Measurements from ENCODE around the gene SPOCK3. TPM values are rescaled to one million over a fixed set of nuclear protein-coding genes. Genes with fewer than 3 reads are reported as not detected.

Gene SPOCK3
- total and polyA plus RNA-seq, 2 of the 13 experiments (the other 11 are each of a cell fraction or from before 2014, with no cell fraction given), result not detected

DNA sequence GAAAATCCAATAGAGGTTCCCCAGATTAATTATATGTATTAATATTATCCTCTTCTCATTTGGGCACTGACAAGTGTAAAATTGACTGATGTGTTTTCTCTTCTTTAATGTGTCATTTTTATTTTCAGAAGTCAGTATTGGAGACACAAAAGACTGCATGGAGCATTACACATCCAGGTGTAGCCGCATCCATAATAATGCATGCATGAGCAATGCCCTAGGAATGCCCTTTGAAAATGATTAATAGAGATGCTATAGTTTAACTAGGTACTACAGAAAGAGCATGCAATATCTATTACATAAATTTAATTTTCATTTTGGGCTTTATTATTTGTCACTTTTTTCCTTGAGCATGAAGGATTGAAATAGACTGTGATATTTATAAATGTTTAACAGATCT lies 509.9 kb downstream of the SPOCK3 start:
- intact Hi-C loops (cut with micrococcal nuclease; ENCODE audit: unreplicated experiment) (no loop called here), in situ Hi-C loops (cut with HindIII; ENCODE audit: extremely low pct_ligation_motif_present, low pct_unique_long_range_greater_than_20kb) (no loop called here)
- FAIRE-seq, result no peak
- no peak for DNase-seq (ENCODE audit: low spot score)
- BruUV-seq (replicated peaks), result no TSS peak
- TF ChIP-seq ZNF678 (CRISPR knock-in tag; IDR thresholded peaks at IDR 0.05) (no peak), KAT2B (IDR thresholded peaks at IDR 0.05; ENCODE audit: borderline replicate concordance, low read depth, low read length) (no peak), HCFC1 (IDR thresholded peaks at IDR 0.05; ENCODE audit: low read depth, low read length) (no peak), RFXANK (CRISPR knock-in tag; IDR thresholded peaks at IDR 0.05) (no peak), HOXA3 (CRISPR knock-in tag; IDR thresholded peaks at IDR 0.05) (no peak), ONECUT2 (CRISPR knock-in tag; IDR thresholded peaks at IDR 0.05) (no peak), ZBTB1 (CRISPR knock-in tag; IDR thresholded peaks at IDR 0.05; ENCODE audit: borderline replicate concordance) (no peak), SIX1 (CRISPR knock-in tag; IDR thresholded peaks at IDR 0.05; ENCODE audit: borderline replicate concordance) (no peak), FOXK1 (CRISPR knock-in tag; IDR thresholded peaks at IDR 0.05; ENCODE audit: borderline replicate concordance, low read depth) (no peak), POLR2G (IDR thresholded peaks at IDR 0.05; ENCODE audit: low read depth, low read length) (no peak), TBP (CRISPR knock-in tag; IDR thresholded peaks at IDR 0.05) (no peak), ZFP1 (CRISPR knock-in tag; IDR thresholded peaks at IDR 0.05) (no peak)
- TF ChIP-seq, protein P1, sequence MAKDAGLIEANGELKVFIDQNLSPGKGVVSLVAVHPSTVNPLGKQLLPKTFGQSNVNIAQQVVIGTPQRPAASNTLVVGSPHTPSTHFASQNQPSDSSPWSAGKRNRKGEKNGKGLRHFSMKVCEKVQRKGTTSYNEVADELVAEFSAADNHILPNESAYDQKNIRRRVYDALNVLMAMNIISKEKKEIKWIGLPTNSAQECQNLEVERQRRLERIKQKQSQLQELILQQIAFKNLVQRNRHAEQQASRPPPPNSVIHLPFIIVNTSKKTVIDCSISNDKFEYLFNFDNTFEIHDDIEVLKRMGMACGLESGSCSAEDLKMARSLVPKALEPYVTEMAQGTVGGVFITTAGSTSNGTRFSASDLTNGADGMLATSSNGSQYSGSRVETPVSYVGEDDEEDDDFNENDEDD (CRISPR knock-in tag; IDR thresholded peaks at IDR 0.05; ENCODE audit: borderline replicate concordance), result no peak
- TF ChIP-seq, protein P2, sequence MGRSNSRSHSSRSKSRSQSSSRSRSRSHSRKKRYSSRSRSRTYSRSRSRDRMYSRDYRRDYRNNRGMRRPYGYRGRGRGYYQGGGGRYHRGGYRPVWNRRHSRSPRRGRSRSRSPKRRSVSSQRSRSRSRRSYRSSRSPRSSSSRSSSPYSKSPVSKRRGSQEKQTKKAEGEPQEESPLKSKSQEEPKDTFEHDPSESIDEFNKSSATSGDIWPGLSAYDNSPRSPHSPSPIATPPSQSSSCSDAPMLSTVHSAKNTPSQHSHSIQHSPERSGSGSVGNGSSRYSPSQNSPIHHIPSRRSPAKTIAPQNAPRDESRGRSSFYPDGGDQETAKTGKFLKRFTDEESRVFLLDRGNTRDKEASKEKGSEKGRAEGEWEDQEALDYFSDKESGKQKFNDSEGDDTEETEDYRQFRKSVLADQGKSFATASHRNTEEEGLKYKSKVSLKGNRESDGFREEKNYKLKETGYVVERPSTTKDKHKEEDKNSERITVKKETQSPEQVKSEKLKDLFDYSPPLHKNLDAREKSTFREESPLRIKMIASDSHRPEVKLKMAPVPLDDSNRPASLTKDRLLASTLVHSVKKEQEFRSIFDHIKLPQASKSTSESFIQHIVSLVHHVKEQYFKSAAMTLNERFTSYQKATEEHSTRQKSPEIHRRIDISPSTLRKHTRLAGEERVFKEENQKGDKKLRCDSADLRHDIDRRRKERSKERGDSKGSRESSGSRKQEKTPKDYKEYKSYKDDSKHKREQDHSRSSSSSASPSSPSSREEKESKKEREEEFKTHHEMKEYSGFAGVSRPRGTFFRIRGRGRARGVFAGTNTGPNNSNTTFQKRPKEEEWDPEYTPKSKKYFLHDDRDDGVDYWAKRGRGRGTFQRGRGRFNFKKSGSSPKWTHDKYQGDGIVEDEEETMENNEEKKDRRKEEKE (IDR thresholded peaks at IDR 0.05), result no peak
- TF ChIP-seq, protein P3, sequence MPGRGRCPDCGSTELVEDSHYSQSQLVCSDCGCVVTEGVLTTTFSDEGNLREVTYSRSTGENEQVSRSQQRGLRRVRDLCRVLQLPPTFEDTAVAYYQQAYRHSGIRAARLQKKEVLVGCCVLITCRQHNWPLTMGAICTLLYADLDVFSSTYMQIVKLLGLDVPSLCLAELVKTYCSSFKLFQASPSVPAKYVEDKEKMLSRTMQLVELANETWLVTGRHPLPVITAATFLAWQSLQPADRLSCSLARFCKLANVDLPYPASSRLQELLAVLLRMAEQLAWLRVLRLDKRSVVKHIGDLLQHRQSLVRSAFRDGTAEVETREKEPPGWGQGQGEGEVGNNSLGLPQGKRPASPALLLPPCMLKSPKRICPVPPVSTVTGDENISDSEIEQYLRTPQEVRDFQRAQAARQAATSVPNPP (CRISPR knock-in tag; IDR thresholded peaks at IDR 0.05), result no peak
- H3K4me3 ChIP-seq (replicated peaks in 1 of 3; ENCODE audit: insufficient read depth in 1 of 3, low read depth in 2 of 3, low read length in 3 of 3), result no peak overlapping the region
- H2AFZ ChIP-seq (ENCODE audit: low read length), result no peak overlapping the region
- no peaks in the 10 kb centered on the region for H3K79me2 ChIP-seq (ENCODE audit: insufficient read depth, low read length)
- H3K9ac ChIP-seq (ENCODE audit: insufficient read depth, low read depth, low read length), result no peak overlapping the region
- no peaks in the 10 kb centered on the region for H3K4me1 ChIP-seq (ENCODE audit: insufficient read depth, low read length)
- no peaks in the 10 kb centered on the region for H4K20me1 ChIP-seq (ENCODE audit: insufficient read depth, low read length)
- no peak overlapping the region for H3K27ac ChIP-seq (ENCODE audit: extremely low read length, insufficient read depth, low read length)
- no peaks in the 10 kb centered on the region for H3K27me3 ChIP-seq (ENCODE audit: control insufficient read depth in 1 of 2, insufficient read depth in 2 of 2, low read length in 2 of 2)
- H3K9me3 ChIP-seq (ENCODE audit: low read length), result no peaks in the 10 kb centered on the region
- no peak for ATAC-seq
- CTCF ChIA-PET (ENCODE audit: low intra/inter-chr PET ratio, low total read pairs), result no interaction called here
- no peaks in the 10 kb centered on the region for H3K36me3 ChIP-seq (replicated peaks in 1 of 2; ENCODE audit: control insufficient read depth in 1 of 2, insufficient read depth in 2 of 2, low read length in 2 of 2)
- WGBS (ENCODE audit: low lambda C conversion rate), result 4% methylated on average over 1 of the region's 1 CpG
- POLR2A ChIA-PET, result no interaction called here
- no peak overlapping the region for H3K4me2 ChIP-seq (ENCODE audit: low read depth, low read length)
